NCI-H2081 treated with DMSO at 0.1 percent for 48 hours (cell line): Measurements from ENCODE around the gene AXL.
"Not testable (repeated sequence)": the region's sequence is repeated elsewhere in the genome, so short reads cannot be mapped to it uniquely, and the experiment has no call there.

Source experiments
- DNase-seq: peaks from one replicate; lab custom pipeline; 2025; lab: John Stamatoyannopoulos, UW

Gene AXL

GRCh38 chr19:41206926-41207750, 11.9 kb upstream of the AXL start:
- DNase-seq: no peak

GRCh38 chr19:41214161-41214560, 4.9 kb upstream of the AXL start:
- no peak for DNase-seq

GRCh38 chr19:41217741-41218140, 1.3 kb upstream of the AXL start:
- DNase-seq: no peak

GRCh38 chr19:41218249-41218614, 791 bp upstream of the AXL start:
- no peak for DNase-seq

- no peak for DNase-seq
Measured at GRCh38 chr19:41219924-41220567, 1.0 kb downstream of the AXL start.

- no peak for DNase-seq
Measured at GRCh38 chr19:41220811-41221210, 1.8 kb downstream of the AXL start.

- no peak for DNase-seq
Measured at GRCh38 chr19:41221514-41222205, 2.6 kb downstream of the AXL start.

GRCh38 chr19:41222240-41222639, 3.2 kb downstream of the AXL start:
- no peak for DNase-seq

GRCh38 chr19:41223431-41224234, 4.6 kb downstream of the AXL start:
- DNase-seq: no peak

- DNase-seq: no peak
Measured at GRCh38 chr19:41224632-41225031, 5.6 kb downstream of the AXL start.

- DNase-seq: no peak
Measured at GRCh38 chr19:41225238-41226052, 6.4 kb downstream of the AXL start.

GRCh38 chr19:41226053-41226873, 7.2 kb downstream of the AXL start:
- DNase-seq: no peak

GRCh38 chr19:41226874-41227390, 7.9 kb downstream of the AXL start:
- DNase-seq: no peak

GRCh38 chr19:41228486-41228885, 9.5 kb downstream of the AXL start:
- DNase-seq: no peak

GRCh38 chr19:41229338-41229737, 10.3 kb downstream of the AXL start:
- DNase-seq: not testable (repeated sequence)

- DNase-seq: no peak
Measured at GRCh38 chr19:41230067-41230857, 11.2 kb downstream of the AXL start.

- DNase-seq: no peak
Measured at GRCh38 chr19:41232686-41233085, 13.7 kb downstream of the AXL start.

GRCh38 chr19:41233748-41234240, 14.8 kb downstream of the AXL start:
- DNase-seq: no peak

GRCh38 chr19:41234512-41235168, 15.6 kb downstream of the AXL start:
- no peak for DNase-seq
